ENCODE measurements around the gene KRTCAP2.
"Not testable (repeated sequence)": the region's sequence is repeated elsewhere in the genome, so short reads cannot be mapped to it uniquely, and the experiment has no call there.

KRTCAP2 gene

DNA sequence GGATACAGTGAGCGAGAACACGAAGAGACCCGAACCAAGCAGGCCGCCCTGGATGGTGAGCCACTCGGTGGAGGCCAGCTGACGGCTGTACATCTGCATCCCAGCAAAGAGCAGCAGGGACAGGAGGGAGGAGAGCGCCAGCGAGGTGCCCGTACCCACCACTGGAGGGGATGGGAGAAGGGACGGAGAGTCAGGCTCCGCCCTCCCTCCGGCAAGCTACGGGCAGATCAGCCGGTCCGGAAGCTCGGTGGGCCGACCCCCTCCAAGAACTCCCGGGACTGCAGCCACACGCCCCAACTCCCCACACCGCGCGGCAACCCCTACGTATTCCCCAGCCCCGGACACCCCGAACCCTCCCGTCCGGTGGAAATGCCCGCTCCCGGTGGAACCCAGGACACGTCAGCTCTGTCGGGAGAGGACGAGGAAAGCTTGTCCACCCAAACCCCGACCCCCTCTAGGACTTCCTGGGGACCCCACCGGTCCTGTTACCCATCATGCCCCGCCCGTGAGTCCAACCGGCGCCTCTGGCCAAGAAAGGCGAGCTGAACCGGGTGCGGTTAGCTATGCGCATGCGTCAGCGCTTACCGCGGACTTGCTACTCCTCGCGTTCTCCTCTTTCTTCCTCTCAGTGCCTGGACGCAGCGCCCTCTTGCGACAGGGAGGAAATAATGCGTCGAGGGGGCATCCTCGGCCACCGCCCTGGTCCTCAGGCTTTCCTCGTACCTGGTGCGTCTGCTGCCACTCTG, at the start of gene KRTCAP2:
Gene KRTCAP2 (minus strand): TSS at position 573 of the 746 bp plus-strand sequence. CDS start 80 bp downstream, at position 493.
- DNase-seq, result peak; percentile 98

DNA sequence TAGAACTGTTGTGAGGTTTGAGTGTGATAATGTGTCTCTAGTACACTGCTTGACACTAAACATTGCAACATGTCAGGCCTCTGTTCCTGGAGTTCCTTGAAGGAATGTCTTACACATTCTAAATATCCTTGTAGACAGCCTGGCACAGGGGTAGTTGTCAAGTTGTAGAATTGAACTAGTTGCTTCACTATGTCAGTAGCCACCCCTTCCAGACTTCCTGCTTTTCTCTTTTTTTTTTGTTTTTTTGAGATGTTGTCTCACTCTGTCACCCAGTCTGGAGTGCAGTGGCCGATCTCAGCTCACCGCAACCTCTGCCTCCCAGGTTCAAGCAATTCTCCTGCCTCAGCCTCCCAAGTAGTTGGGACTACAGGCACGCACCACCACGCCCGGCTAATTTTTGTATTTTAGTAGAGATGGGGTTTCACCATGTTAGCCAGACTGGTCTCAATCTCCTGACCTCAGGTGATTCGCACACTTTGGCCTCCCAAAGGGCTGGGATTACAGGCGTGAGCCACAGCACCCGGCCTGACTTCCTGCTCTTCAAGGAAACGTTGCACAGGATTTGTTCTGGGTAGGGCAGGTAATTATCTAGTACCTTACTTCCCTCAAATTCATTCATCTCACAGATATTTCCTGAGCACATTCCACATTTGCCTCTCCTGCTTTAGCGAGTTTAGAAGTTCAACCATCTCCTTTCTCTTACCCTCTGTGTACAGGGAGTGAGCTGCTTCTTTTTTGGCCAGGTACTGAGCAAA, 47.3 kb upstream of the KRTCAP2 start:
- DNase-seq, result not testable (repeated sequence)

DNA sequence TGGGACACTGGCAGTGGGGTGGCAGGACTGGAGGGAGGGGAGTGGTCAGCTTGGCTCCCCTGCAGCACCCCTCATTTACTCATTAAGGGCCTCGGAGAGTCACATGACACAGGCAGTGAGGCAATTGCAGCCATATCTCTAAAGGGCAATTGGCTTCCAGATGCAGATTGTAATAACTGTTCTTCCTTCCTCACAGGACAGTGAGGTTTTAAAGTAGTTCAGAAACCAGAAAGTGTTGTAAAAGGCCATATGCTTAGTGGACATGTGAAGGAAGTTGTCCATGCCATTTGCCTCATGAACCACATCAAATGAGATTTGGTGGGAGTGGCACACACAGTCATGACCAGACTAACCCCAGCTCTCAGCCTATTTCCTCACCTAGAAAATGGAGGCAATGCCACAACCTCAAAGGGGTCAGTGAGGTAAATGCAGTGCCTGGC, 46.5 kb upstream of the KRTCAP2 start:
- DNase-seq, result no peak

DNA sequence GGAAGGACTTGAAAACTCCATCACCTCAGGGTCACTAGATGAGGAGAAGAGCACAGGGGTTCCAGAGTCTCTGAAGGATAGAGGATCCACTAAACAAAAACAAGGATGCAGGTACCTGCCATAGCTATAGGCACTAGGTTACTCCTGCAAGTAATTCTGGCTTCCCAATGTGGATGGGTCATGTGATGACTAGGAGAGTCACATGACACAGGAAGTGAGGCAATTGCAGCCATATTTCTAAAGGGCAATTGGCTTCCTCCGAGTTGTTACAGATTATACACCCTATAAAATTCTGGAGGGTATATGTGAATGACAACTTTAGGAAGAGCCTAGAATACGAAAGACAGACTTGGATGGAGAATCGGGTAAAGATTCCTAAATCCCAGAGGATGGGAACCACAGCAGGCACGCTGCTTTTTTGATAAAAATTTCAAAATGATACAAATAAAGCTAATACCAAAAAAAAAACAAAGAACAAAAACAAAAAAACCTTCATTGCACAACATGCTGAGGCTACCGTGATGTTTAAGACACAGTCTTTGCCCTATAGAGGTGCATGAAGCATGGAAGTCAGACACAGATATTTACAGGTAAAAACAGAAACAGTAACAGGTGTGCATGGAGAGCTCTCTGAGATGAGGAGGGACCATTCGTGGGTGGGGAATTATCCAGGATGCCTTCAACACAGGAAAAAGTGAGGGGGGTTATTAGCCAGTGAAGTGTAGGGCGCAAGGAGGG, 45.9 kb upstream of the KRTCAP2 start:
- DNase-seq, result peak; percentile 6

DNA sequence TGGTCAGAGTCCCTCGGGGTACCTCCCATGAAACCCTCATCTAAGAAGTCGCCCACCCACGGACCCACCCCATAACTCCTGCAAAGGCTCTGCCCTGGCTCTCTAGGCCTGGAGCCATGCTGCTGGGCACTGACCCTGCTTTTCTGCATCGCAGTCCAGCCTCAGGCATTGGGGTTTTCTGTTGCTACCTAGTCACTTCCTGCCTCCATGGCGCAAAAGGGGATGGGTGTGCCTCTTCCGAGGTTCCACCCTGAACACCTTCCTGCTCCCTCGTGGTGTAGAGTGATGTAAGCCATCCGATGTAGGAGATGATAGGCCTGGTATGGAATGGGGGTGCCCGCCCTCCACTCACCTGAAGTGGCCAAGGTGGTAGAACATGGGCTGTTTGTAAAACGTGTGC, 41.6 kb upstream of the KRTCAP2 start:
- not testable (repeated sequence) for DNase-seq

DNA sequence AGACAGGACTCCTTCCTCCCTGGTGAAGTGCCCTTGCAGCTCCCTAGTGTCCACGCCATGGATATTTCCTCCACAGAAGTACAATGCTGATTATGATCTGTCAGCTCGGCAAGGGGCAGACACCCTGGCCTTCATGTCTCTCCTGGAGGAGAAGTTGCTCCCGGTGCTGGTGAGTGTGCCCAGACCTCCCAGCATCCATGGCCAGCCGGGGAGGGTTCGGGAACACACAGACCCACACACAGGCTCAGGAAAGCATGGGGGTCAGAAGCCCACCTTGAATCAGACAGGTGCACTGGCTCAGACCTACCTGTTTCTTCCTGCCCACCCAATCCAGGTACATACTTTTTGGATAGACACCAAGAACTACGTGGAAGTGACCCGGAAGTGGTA, 38.9 kb upstream of the KRTCAP2 start:
- not testable (repeated sequence) for DNase-seq

DNA sequence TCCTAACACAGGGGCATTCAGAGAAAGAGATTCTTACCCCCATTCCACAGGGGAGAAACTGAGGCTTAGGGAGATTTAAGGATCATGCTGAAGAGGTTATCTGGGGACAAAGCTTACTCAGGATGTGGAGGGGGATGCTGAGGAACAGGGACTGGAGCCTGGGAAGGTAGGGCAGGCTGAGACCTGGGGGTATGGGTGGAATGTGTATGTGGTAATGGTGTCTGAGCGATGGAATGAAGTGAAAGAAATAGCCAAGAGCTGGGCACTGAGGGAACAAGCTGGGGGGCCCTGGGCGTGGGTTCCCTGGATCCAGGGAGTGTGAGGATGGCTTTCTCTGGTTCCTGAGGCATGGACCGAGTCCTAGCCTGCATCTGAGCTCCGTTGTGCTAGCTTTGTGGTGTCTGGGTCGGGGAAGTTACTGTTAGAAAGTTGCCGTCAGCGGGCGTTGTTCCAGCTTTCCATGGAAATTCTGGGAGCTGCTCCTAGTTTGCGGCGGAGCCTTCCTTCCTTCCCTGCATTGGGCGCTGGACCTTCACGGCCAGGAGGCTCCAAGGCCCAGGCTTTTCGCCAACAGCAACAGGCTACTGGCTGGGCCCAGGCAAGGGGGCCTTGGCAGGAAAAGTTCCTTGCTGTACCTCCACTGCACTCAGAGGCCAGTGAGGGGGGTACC, 38.4 kb upstream of the KRTCAP2 start:
- not testable (repeated sequence) for DNase-seq

DNA sequence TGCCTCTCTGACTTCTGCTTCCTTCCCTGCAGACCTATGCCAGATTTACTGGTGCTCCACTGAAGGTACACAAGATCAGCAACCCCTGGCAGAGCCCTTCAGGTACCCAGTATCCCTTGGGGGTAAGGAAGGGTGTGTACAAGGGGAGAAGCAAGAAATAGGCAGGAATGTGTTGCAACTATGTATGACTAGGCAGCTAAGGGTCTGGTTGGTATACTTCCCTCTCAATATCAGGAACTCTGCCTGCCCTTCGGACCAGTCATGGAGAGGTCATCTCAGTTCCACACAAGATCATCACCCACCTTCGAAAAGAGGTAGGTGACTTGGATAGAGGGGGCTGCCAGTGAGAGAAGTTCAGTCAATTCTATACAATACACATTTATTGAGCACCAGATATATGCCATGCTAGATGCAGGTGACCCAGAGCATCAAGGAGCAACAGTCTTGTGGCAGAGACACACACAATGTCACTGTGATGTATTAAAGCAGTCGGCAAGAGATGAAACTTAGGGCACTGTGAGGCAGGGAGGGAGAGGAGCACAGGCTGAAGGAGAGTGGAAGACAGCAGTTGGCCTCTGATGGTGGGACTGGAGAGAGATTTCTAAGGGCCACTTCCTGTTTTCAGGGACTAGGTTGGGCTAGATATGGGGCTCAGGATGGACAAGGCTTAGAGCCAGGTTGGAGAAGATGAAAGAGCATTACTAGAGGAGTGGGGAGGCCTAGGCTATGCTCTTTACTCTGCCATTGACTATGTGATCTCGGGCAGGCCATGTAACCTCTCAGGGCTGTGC, 37.4 kb upstream of the KRTCAP2 start:
- DNase-seq, result no peak

DNA sequence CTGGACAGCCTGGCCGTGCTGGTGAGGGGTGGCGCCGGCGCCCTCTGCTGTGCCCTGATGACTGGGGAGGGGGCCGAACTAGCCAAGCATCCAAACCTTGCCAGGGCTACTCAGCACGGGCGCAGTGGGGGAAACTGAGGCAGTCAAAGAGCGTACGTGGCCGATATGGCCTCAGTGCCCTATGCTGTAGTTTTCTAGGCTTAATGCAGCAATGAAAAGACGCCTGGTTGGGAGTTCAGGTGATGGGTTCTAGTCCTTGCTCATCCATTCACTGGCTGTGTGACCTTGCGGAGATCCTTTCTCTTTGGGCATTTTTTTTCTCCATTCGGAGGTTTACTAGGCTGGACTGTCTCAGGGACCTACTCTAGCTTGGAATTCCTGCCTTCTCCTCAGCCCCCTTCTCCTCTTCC, 36.2 kb upstream of the KRTCAP2 start:
- no peak for DNase-seq

DNA sequence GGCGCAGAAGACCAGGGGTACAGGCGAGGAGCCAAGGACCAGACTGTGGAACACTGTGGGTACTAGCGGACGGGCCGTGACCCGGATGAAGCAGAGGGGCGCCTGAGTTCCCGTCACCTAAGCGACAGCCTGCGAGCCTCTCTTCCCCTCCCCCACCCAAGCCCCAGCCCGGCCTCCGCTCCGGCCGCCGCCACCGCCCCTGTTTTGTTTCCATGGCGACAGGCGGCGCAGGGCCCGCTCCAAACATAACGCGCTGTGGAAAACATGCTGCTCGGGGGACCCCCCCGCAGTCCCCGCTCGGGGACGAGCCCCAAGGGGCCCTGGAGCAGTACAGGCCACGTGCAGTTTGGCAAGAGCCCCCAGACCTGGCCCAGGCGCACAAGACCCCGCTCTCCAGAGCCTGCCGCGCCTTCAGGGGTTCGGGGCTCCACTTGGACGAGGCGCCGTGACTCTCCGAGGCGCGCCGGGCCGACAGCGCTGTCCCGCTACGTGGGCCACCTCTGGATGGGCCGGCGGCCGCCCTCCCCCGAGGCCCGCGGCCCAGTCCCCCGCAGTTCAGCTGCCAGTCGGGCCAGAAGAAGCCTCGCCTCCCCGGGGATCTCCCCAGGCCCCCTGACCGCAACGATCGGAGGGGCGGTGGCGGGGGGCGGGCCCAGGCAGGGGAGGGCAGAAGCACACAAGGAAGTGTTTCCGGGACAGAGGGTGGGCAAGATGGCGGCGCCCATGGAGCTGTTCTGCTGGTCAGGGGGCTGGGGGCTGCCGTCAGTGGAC, 35.6 kb upstream of the KRTCAP2 start, which contains the start of gene MTX1:
Gene MTX1 (plus strand): TSS at position 155 of the 771 bp plus-strand sequence. CDS start 110 bp downstream, at position 265.
- DNase-seq, result peak; percentile 81

DNA sequence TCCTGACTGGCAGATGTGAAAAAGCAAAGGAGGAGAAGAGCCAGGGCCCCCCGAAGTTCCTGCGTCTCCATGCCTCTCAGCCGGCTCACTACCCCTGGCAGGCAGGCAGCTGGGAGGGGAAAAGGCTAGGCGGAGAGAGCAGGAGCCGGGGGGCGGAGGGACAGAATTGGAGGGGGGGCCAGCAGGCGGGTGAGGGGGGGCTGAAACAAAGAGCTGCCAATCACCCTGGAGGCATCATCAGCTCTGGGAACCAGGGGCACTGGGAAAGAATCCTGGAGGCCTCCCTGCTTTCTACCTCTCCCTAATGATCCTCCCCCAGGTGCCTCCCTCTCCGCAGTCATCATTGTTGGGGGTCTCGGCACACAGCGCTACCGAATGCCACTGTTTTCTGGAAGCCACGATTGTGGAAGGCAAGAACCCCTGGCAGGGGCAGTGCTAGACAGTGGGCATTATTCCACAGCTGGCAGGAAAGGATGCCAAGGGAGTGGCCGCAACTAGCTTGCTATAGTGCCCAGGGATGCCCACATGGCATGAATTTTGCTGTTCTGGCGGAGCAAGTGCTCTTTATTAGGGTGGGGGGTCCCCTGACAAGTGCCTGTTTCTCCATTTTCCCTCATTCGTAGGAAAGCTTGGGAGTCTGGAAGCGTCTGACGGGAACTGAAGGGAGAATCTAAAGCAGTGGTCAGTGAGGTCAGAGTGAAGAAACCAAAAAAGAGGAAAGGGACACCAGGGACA, 34.9 kb upstream of the KRTCAP2 start, which contains the start of gene THBS3:
Gene THBS3 (minus strand): TSS at position 92 of the 735 bp plus-strand sequence. CDS start 21 bp downstream, at position 71.
- peak; percentile 60 for DNase-seq

DNA sequence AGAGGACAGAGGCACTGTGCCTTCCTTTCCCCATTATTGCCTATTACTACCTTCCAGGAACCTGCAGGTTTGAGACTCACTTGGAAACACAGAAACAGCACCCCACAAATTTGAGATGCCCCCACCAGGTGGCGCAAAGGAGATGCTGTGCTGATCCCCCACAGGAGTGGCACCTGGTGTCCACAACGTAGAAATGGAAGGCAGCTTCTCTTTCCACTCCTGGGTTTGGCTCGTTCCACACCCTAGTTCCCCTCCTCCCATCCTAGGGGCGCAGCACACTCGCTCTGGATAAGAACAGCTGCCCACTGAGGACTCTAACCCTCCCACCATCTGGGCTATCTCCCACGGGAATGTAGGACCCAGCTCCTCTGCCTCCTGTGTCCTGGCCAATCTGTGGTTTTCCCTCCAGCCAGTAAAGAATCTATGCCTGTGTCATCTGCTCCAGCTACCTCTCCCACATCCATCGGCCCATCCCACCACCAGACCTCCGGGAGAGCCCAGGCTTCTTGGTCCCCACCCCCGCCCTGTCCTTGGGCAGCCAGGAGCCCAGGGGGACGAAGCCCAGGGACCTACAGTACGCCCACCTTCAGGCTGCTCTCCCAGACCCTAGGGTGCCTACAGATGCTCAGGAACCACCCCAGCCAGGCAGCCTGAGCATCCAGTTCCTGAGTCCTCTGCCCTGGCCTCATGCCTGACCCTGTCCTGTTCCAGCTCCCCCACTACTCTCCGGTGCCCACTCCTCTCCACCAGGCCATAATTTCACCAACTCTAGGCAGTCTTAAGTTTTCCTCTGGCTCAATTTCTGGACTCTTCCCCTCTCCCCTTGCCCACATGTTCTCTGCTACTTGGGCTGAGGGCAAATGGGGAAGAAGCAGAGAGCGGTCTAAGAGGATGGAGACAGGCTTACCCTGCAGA, 34.0 kb upstream of the KRTCAP2 start:
- peak; percentile 84 for DNase-seq

DNA sequence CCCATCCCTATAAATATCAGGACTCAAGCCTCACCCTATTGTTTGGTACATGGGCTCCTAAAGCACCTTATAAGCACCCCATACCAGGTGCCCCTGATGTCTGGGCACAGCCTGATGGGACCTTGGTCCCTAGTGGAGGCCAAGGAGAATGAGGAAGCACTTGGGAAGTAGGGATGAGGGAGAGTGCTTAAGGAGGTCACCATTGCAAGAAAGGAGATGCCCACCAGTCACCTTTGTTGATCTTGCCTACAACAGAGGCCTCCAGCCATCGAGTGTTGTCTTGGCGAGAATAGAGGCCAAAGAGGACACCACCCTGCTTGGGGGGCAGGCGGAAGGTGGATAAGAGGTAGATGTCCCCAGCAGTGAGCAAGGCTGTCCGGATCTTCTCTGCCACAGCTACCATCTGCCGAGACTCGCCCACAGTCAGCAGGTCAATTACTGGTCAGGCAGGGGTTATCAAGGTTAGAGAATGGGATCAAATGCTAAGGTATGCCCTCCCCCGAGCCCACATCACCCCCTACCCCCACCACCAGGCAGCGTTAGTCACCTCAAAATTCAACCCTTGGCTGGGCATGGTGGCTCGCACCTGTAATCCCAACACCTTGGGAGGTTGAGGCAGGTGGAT, 33.0 kb upstream of the KRTCAP2 start:
- DNase-seq, result no peak

DNA sequence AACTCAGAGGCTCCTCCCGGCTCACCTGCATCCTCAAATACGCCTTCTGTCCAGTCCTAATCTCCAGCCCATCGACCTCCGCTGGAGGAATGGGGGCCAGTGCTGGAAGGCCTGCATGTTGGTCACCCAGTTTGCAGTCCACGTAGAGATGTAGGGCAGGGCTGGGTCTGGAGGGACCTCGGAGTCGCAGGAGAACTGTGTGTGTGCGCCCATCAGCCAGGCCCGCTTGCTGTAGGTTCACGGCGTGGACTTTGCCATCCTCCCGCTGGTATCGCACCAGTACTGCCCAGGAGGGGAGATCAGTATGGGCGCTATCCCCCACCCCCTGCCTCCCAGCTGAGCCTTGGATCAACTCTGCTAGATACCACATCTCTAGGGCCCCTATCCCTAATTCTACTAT, 31.9 kb upstream of the KRTCAP2 start:
- no peak for DNase-seq

DNA sequence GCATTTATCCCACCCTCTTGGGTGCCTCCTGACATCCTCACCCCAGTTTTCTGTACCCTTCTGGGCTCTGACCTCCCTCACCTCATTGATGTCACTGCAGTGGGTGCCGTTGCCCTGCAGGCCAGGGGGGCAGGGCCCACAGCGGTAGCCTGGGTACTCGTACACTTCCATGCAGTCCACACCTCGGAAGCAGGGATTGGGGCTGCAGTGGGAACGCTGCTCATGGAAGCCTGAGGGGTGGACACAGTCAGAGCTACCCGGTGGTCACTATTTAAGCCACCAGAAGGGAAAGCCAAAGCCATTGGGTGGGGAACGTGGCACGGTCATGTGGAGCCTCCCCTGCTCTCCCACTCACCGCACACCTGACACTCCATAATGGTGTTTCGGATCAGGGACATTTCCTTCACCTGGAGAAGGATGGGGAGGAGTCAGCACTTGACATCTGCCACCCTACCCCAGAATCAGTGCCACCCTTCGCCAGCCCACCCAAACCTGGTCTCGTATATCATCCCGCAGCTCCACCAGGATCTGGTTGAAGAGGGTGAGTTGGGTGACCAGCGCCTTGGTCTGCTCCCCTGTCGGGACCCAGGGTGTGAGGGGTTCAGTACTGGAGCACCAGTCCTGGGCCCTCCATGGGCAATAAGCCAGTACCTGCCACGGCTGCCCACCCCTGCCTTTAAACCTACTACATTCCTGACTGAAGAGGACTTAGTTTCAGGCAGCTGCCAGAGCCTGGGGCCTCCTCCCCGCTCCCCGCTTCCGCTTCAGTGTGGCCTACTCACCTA, 29.8 kb upstream of the KRTCAP2 start:
- DNase-seq, result no peak

DNA sequence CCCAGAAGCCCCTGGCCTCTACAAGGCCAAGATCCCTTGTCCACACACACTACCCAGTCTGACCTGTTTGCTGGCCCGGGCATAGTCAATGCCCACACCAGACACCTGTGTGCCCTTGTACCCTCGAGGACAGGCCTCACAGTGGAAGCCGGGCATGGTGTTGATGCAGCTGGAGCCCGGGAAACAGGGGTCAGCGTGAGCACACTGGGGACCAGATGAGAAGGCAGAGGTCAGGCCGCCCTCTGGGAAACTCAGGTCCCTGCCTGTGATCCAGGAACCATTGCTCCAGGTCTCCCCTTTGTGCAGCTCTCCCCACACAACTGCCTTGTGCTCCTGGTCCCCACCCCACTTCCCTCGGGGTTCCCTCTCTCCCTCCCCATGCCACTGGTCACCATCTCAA, 29.1 kb upstream of the KRTCAP2 start:
- no peak for DNase-seq

DNA sequence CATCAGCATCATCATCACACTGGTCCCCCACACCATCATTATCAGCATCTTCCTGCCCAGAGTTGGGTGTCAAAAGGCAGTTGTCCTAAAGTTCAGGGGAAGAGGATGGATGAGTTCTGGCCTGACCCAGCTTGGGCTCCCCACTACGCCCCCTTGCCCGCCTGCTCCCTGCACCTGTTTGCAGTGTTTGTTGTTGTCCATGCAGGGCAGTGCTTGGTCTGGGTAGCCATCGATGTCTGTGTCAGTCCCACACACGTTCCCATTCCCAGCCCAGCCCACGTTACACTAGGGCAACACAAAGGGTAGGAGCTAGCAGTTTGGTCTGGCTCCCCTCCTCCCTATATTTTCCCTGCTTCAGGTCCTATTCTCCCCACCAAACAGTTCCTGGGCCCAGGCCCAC, 27.8 kb upstream of the KRTCAP2 start:
- DNase-seq, result no peak

DNA sequence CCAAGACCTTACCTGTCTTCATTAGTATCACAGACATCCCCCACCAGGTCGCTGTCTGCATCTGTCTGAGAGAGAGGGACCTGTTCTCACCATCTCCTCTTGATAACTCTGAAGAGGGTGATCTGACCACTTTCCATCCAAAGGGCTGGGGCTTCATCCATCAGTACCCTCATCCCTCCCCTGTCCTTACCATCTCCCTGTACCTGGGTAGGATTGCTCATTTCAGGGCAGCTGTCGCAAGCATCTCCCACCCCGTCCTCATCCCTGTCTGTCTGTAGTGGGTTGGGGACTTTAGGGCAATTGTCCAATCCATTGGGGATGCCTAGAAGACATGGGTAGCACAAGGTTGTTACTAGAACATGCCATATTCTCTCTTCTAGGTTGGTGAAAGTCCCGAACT, 26.7 kb upstream of the KRTCAP2 start:
- no peak for DNase-seq

Data from NCI-H1092 treated with DMSO at 0.1 percent for 48 hours (cell line).